IPS-18a (cell line): ENCODE data around the gene MFRP.

Source experiments
- H3K27ac ChIP-seq: one replicate; pipeline ENCODE4 v1.5.1; 2013; ENCODE audit warnings: low read length
- H3K27me3 ChIP-seq: one replicate; pipeline ENCODE4 v1.6.1; 2013; ENCODE audit warnings: mild to moderate bottlenecking, low read length; ENCODE audit not compliant: control insufficient read depth, insufficient read depth
- H3K36me3 ChIP-seq: one replicate; pipeline ENCODE4 v1.6.1; 2013; ENCODE audit warnings: low read depth, low read length; ENCODE audit not compliant: control insufficient read depth
- H3K4me1 ChIP-seq: one replicate; pipeline ENCODE4 v1.6.1; 2013; ENCODE audit warnings: low read depth, low read length; ENCODE audit not compliant: control insufficient read depth
- H3K4me3 ChIP-seq: one replicate; pipeline ENCODE4 v1.5.1; 2013; ENCODE audit warnings: low read length
- H3K9ac ChIP-seq: one replicate; pipeline ENCODE4 v1.6.1; 2013; ENCODE audit warnings: mild to moderate bottlenecking, low read length, moderate library complexity
- H3K9me3 ChIP-seq: one replicate; pipeline ENCODE4 v1.6.1; 2013; ENCODE audit warnings: low read depth, low read length; ENCODE audit not compliant: control insufficient read depth

MFRP gene

GRCh38 chr11:119362741-119363080 is 16.2 kb upstream of the MFRP start:
- H3K27ac ChIP-seq = no peak overlapping the region
- peaks cover 22% of the 10 kb centered on the region for H3K4me1 ChIP-seq
- no peaks in the 10 kb centered on the region for H3K9me3 ChIP-seq
- H3K4me3 ChIP-seq = no peak overlapping the region
- H3K36me3 ChIP-seq = no peaks in the 10 kb centered on the region
- H3K27me3 ChIP-seq = peaks cover 42% of the 10 kb centered on the region
- H3K9ac ChIP-seq = no peak overlapping the region

- Histone ChIP-seq H3K27me3 (peaks cover 42% of the 10 kb centered on the region), H3K27ac (no peak overlapping the region), H3K9me3 (no peaks in the 10 kb centered on the region), H3K36me3 (no peaks in the 10 kb centered on the region), H3K9ac (no peak overlapping the region), H3K4me1 (peaks cover 21% of the 10 kb centered on the region), H3K4me3 (peak overlapping the region; percentile 31)
Measured at GRCh38 chr11:119361941-119362725, 15.6 kb upstream of the MFRP start.

DNA sequence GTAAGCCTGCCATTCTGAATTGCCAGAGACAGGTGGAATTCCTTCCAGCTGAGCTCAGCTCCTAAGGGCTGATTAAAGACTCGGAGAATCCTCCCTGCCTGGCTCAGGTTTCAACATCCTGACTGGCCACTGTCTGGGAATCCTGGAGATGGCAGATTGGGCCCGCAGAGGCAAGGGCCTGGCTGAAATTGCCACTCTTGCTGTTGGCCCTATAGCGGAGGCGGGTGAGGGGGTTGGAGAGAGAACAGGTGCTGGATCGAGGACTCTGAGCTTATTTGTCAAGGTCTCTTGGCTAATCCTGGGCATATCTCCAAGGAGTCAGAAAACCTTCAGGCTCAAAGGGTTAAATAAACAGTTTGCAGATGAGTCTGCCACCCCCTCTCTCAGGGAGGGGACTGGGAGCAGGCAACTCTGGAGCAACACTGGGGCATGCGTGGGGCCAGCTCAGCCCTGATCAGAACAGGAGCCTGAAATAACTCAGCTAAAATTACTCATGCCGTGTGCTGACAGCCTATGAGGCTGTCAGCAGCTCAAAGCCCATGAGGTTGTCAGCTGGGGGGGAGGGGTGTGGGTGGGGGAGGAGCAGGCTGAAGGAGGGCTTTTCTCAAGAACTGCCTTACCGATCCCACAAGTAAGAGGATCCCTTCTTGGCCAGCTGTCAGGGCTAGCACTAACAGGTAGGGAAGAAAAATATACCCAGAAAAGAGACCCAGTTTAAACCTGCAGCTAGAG is 14.7 kb upstream of the MFRP start:
- peak overlapping the region; percentile 31 for H3K4me3 ChIP-seq
- peaks cover 42% of the 10 kb centered on the region for H3K27me3 ChIP-seq
- H3K4me1 ChIP-seq = peaks cover 21% of the 10 kb centered on the region
- H3K9me3 ChIP-seq = no peaks in the 10 kb centered on the region
- H3K36me3 ChIP-seq = no peaks in the 10 kb centered on the region
- no peak overlapping the region for H3K27ac ChIP-seq
- no peak overlapping the region for H3K9ac ChIP-seq

DNA sequence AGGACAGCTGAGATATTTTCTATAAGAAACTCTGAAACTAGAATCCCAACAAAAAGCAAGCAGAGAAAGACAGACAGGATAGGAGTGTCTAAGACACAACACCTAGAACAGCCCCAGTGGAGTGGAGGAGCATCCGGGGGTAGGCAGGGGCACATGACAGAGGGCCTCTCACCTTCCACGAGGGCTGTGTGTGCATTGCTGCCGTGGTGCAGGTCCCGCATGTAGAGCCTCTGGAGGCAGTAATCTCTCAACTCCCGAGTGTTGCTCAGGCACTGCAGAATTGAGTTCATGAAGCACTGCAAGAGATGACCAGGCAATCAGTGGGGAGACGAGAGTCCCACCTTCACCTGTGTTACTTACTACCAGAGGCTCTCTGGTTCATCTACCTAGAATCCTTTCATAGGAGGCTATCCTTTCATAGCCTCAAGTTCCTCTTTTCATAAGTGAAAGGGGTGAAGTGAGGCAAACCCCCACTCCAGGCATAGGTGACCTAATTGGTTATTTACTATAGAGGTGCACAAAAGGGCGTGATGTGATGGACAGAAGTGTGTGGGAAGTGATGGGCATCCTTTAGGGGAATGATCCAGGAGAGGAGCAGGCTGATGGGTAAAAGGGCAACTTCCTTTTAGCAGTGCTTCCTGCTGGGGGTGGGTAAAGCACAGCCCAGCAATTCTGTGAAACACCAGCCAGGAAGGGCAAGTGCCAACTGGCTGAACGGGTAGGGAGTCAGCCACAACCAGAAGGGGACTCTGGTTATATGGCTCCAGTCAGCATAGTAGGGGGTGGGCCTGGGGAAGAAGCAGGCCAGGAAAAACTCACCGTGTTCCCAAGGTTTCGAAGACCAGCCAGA is 13.1 kb upstream of the MFRP start:
- peaks cover 43% of the 10 kb centered on the region for H3K27me3 ChIP-seq
- no peaks in the 10 kb centered on the region for H3K9me3 ChIP-seq
- no peaks in the 10 kb centered on the region for H3K36me3 ChIP-seq
- peaks cover 29% of the 10 kb centered on the region for H3K4me1 ChIP-seq
- no peak overlapping the region for H3K4me3 ChIP-seq
- no peak overlapping the region for H3K27ac ChIP-seq
- H3K9ac ChIP-seq = no peak overlapping the region

DNA sequence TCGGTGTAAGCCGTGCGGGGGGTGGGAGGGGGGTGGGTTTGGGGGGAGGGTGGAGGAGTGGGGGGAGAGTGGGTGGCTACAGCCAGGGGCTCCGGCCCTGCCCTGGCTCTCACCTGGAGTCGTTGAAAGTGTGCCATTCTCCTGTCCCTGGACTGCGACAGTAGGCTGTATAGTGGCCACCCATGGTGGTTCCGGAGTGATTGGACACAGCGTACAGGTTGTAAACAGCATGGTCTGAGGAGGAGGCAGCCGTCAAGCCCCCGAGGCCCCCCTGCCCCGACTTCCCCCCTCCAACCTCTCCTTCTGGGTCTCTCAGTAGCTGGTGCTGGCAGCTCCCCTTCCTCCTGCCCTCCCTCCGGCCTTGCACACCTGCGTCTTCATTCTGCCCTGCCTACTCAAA is 10.6 kb upstream of the MFRP start:
- H3K27me3 ChIP-seq = peaks cover 19% of the 10 kb centered on the region
- H3K4me3 ChIP-seq = no peak overlapping the region
- H3K27ac ChIP-seq = no peak overlapping the region
- no peak overlapping the region for H3K9ac ChIP-seq
- H3K4me1 ChIP-seq = peaks cover 24% of the 10 kb centered on the region
- H3K9me3 ChIP-seq = no peaks in the 10 kb centered on the region
- no peaks in the 10 kb centered on the region for H3K36me3 ChIP-seq

- H3K4me1 ChIP-seq = peaks cover 18% of the 10 kb centered on the region
- peak overlapping the region; percentile 75 for H3K4me3 ChIP-seq
- H3K36me3 ChIP-seq = no peaks in the 10 kb centered on the region
- peak overlapping the region; percentile 63 for H3K27ac ChIP-seq
- H3K27me3 ChIP-seq = peaks cover 13% of the 10 kb centered on the region
- H3K9ac ChIP-seq = no peak overlapping the region
- no peaks in the 10 kb centered on the region for H3K9me3 ChIP-seq
Measured at GRCh38 chr11:119356349-119357031, 10.0 kb upstream of the MFRP start.

GRCh38 chr11:119355091-119355843 is 8.8 kb upstream of the MFRP start:
- H3K9me3 ChIP-seq = no peaks in the 10 kb centered on the region
- no peaks in the 10 kb centered on the region for H3K36me3 ChIP-seq
- H3K27me3 ChIP-seq = peaks cover 12% of the 10 kb centered on the region
- no peak overlapping the region for H3K4me3 ChIP-seq
- peaks cover 8% of the 10 kb centered on the region for H3K4me1 ChIP-seq
- no peak overlapping the region for H3K27ac ChIP-seq
- H3K9ac ChIP-seq = no peak overlapping the region

- peaks cover 12% of the 10 kb centered on the region for H3K27me3 ChIP-seq
- no peak overlapping the region for H3K9ac ChIP-seq
- no peaks in the 10 kb centered on the region for H3K9me3 ChIP-seq
- H3K36me3 ChIP-seq = no peaks in the 10 kb centered on the region
- H3K27ac ChIP-seq = no peak overlapping the region
- H3K4me3 ChIP-seq = no peak overlapping the region
- H3K4me1 ChIP-seq = peaks cover 8% of the 10 kb centered on the region
Measured at GRCh38 chr11:119352857-119353260, 6.4 kb upstream of the MFRP start.

DNA sequence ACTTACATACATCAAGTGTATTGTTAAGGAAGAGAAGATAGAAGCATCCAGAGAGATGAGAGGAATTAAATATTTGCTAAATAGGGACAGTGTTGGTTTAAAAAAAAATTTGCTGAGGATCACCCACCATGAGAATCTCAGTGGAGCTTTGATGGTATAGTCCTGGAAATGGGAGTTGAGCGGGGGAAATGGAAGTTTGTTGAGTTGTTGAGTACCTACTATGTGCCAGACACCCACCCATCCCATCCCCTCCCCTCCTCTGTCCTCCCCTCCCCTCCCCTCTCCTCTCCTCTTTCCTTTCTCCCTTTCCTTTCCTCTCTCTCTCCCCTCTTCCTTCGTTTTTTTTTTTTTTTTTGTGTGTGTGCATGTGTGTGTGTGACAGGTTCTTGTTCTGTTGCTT is 4.7 kb upstream of the MFRP start:
- no peak overlapping the region for H3K4me3 ChIP-seq
- peaks cover 8% of the 10 kb centered on the region for H3K4me1 ChIP-seq
- no peaks in the 10 kb centered on the region for H3K9me3 ChIP-seq
- no peak overlapping the region for H3K27ac ChIP-seq
- H3K9ac ChIP-seq = no peak overlapping the region
- no peaks in the 10 kb centered on the region for H3K36me3 ChIP-seq
- peaks cover 12% of the 10 kb centered on the region for H3K27me3 ChIP-seq

- Histone ChIP-seq H3K27ac (no peak overlapping the region), H3K9me3 (no peaks in the 10 kb centered on the region), H3K36me3 (no peaks in the 10 kb centered on the region), H3K27me3 (peaks cover 3% of the 10 kb centered on the region), H3K4me3 (no peak overlapping the region), H3K9ac (no peak overlapping the region), H3K4me1 (no peaks in the 10 kb centered on the region)
Measured at GRCh38 chr11:119350302-119350701, 3.8 kb upstream of the MFRP start.
